ENCODE data around the gene SLC27A2.

Gene SLC27A2

GRCh38 chr15:50241684-50242450 is 59.9 kb downstream of the SLC27A2 start:
- DNase-seq (ENCODE audit: low spot score) = no peak

GRCh38 chr15:50244153-50244552 is 62.2 kb downstream of the SLC27A2 start:
- DNase-seq (ENCODE audit: low spot score) = no peak

- DNase-seq (ENCODE audit: low spot score) = no peak
Measured at GRCh38 chr15:50244959-50245624, 63.1 kb downstream of the SLC27A2 start.

- DNase-seq (ENCODE audit: low spot score) = no peak
Measured at GRCh38 chr15:50246631-50247030, 64.6 kb downstream of the SLC27A2 start.

GRCh38 chr15:50247819-50248655 is 66.0 kb downstream of the SLC27A2 start:
- no peak for DNase-seq (ENCODE audit: low spot score)

GRCh38 chr15:50248994-50249582 is 67.1 kb downstream of the SLC27A2 start:
- DNase-seq (ENCODE audit: low spot score) = no peak

- no peak for DNase-seq (ENCODE audit: low spot score)
Measured at GRCh38 chr15:50249704-50250103, 67.7 kb downstream of the SLC27A2 start.

GRCh38 chr15:50250760-50251394 is 68.9 kb downstream of the SLC27A2 start:
- no peak for DNase-seq (ENCODE audit: low spot score)

- no peak for DNase-seq (ENCODE audit: low spot score)
Measured at GRCh38 chr15:50251638-50252182, 69.7 kb downstream of the SLC27A2 start.

- DNase-seq (ENCODE audit: low spot score) = no peak
Measured at GRCh38 chr15:50252556-50252955, 70.6 kb downstream of the SLC27A2 start.

- no peak for DNase-seq (ENCODE audit: low spot score)
Measured at GRCh38 chr15:50256188-50257041, 74.4 kb downstream of the SLC27A2 start.

- DNase-seq (ENCODE audit: low spot score) = no peak
Measured at GRCh38 chr15:50257332-50257731, 75.3 kb downstream of the SLC27A2 start.

GRCh38 chr15:50257924-50258323 is 75.9 kb downstream of the SLC27A2 start:
- no peak for DNase-seq (ENCODE audit: low spot score)

GRCh38 chr15:50259276-50259675 is 77.3 kb downstream of the SLC27A2 start:
- DNase-seq (ENCODE audit: low spot score) = no peak

- no peak for DNase-seq (ENCODE audit: low spot score)
Measured at GRCh38 chr15:50260969-50261496, 79.0 kb downstream of the SLC27A2 start.

- DNase-seq (ENCODE audit: low spot score) = no peak
Measured at GRCh38 chr15:50261981-50262380, 80.0 kb downstream of the SLC27A2 start.

- no peak for DNase-seq (ENCODE audit: low spot score)
Measured at GRCh38 chr15:50262533-50262932, 80.5 kb downstream of the SLC27A2 start.

- no peak for DNase-seq (ENCODE audit: low spot score)
Measured at GRCh38 chr15:50265620-50266019, 83.6 kb downstream of the SLC27A2 start, which contains the start of gene HDC. Gene HDC (minus strand): TSS chr15:50265726. CDS start chr15:50265623, 103 bp downstream.

GRCh38 chr15:50267577-50267976 is 85.6 kb downstream of the SLC27A2 start:
- no peak for DNase-seq (ENCODE audit: low spot score)

- no peak for DNase-seq (ENCODE audit: low spot score)
Measured at GRCh38 chr15:50275091-50275490, 93.1 kb downstream of the SLC27A2 start.
